ENCODE data around the gene ITPK1.

Gene ITPK1

GRCh38 chr14:93005135-93005813 is 110.5 kb downstream of the ITPK1 start:
- H3K9me3 ChIP-seq (replicated peaks; ENCODE audit: insufficient read depth, low read length), result no peaks in the 10 kb centered on the region
- no peak for DNase-seq
- H3K27me3 ChIP-seq (replicated peaks; ENCODE audit: insufficient read depth, low read length), result no peaks in the 10 kb centered on the region
- H3K79me2 ChIP-seq (ENCODE audit: low read length), result no peaks in the 10 kb centered on the region
- H3K4me2 ChIP-seq (ENCODE audit: low read depth, low read length), result no peak overlapping the region
- H3K4me1 ChIP-seq (ENCODE audit: low read length), result no peaks in the 10 kb centered on the region
- H4K20me1 ChIP-seq (ENCODE audit: insufficient read depth, low read length), result no peaks in the 10 kb centered on the region
- H2AFZ ChIP-seq (ENCODE audit: low read length), result no peak overlapping the region
- H3K9ac ChIP-seq (ENCODE audit: low read length), result no peak overlapping the region
- no peaks in the 10 kb centered on the region for H3F3A ChIP-seq (ENCODE audit: insufficient read depth, low read length)
- no peaks in the 10 kb centered on the region for H3K36me3 ChIP-seq (replicated peaks; ENCODE audit: insufficient read depth, low read length)
- TF ChIP-seq CTCF (IDR thresholded peaks at IDR 0.05; ENCODE audit: low read length) (no peak), EZH2 (optimal IDR thresholded peaks at IDR 0.05; ENCODE audit: low read depth, low read length) (no peak), EZH2phosphoT487 (IDR thresholded peaks at IDR 0.05; ENCODE audit: low read length) (no peak)
- no peaks in the 10 kb centered on the region for H3K9me2 ChIP-seq (replicated peaks; ENCODE audit: insufficient read depth, low read length)
- no peak overlapping the region for H3K27ac ChIP-seq (ENCODE audit: low read length)
- H3K4me3 ChIP-seq (ENCODE audit: low read length), result no peak overlapping the region

GRCh38 chr14:93004699-93005082 is 111.0 kb downstream of the ITPK1 start:
- no peaks in the 10 kb centered on the region for H3K79me2 ChIP-seq (ENCODE audit: low read length)

GRCh38 chr14:93003945-93004698 is 111.6 kb downstream of the ITPK1 start:
- no peak for DNase-seq
- no peaks in the 10 kb centered on the region for H3K79me2 ChIP-seq (ENCODE audit: low read length)
- no peak for TF ChIP-seq CTCF (IDR thresholded peaks at IDR 0.05; ENCODE audit: low read length)
- no peak for TF ChIP-seq EZH2phosphoT487 (IDR thresholded peaks at IDR 0.05; ENCODE audit: low read length)
- TF ChIP-seq EZH2 (optimal IDR thresholded peaks at IDR 0.05; ENCODE audit: low read depth, low read length), result no peak

More at GRCh38 chr14:93004699-93005082, 111.0 kb downstream of the ITPK1 start:
- Histone ChIP-seq H3K4me2 (ENCODE audit: low read depth, low read length) (no peak overlapping the region), H3K27me3 (replicated peaks; ENCODE audit: insufficient read depth, low read length) (no peaks in the 10 kb centered on the region), H3K4me3 (ENCODE audit: low read length) (no peak overlapping the region), H3K9ac (ENCODE audit: low read length) (no peak overlapping the region), H3K27ac (ENCODE audit: low read length) (no peak overlapping the region), H4K20me1 (ENCODE audit: insufficient read depth, low read length) (no peaks in the 10 kb centered on the region), H3K9me3 (replicated peaks; ENCODE audit: insufficient read depth, low read length) (no peaks in the 10 kb centered on the region), H3K36me3 (replicated peaks; ENCODE audit: insufficient read depth, low read length) (no peaks in the 10 kb centered on the region), H2AFZ (ENCODE audit: low read length) (no peak overlapping the region), H3K9me2 (replicated peaks; ENCODE audit: insufficient read depth, low read length) (no peaks in the 10 kb centered on the region), H3K4me1 (ENCODE audit: low read length) (no peaks in the 10 kb centered on the region), H3F3A (ENCODE audit: insufficient read depth, low read length) (no peaks in the 10 kb centered on the region)
- no peak for TF ChIP-seq CTCF (IDR thresholded peaks at IDR 0.05; ENCODE audit: low read length)
- TF ChIP-seq EZH2phosphoT487 (IDR thresholded peaks at IDR 0.05; ENCODE audit: low read length), result no peak
- no peak for TF ChIP-seq EZH2 (optimal IDR thresholded peaks at IDR 0.05; ENCODE audit: low read depth, low read length)
- no peak for DNase-seq

More at GRCh38 chr14:93003945-93004698, 111.6 kb downstream of the ITPK1 start:
- Histone ChIP-seq H3K36me3 (replicated peaks; ENCODE audit: insufficient read depth, low read length) (no peaks in the 10 kb centered on the region), H3K9me3 (replicated peaks; ENCODE audit: insufficient read depth, low read length) (no peaks in the 10 kb centered on the region), H3K9ac (ENCODE audit: low read length) (no peak overlapping the region), H3K27ac (ENCODE audit: low read length) (no peak overlapping the region), H3K9me2 (replicated peaks; ENCODE audit: insufficient read depth, low read length) (no peaks in the 10 kb centered on the region), H3K4me3 (ENCODE audit: low read length) (no peak overlapping the region), H4K20me1 (ENCODE audit: insufficient read depth, low read length) (no peaks in the 10 kb centered on the region), H3F3A (ENCODE audit: insufficient read depth, low read length) (no peaks in the 10 kb centered on the region), H3K27me3 (replicated peaks; ENCODE audit: insufficient read depth, low read length) (no peaks in the 10 kb centered on the region), H3K4me1 (ENCODE audit: low read length) (no peaks in the 10 kb centered on the region), H3K4me2 (ENCODE audit: low read depth, low read length) (no peak overlapping the region), H2AFZ (ENCODE audit: low read length) (no peak overlapping the region)
